Liver (tissue), 9 donors: Measurements from ENCODE around the gene ST7. TPM values are rescaled to one million over a fixed set of nuclear protein-coding genes. Genes with fewer than 3 reads are reported as not detected.

Experiments
- DNase-seq: peaks from one replicate; pipeline ENCODE4 v3.0.0-alpha.2; 2017; ENCODE audit warnings: low spot score
- H3K27ac ChIP-seq, 2 donors: one replicate each; pipeline ENCODE4 v1.7.0; 2013; ENCODE audit warnings: inconsistent platforms in 2 of 2, low read length in 2 of 2, control low read depth in 1 of 2, low read depth in 1 of 2, mild to moderate bottlenecking in 1 of 2
- H3K27me3 ChIP-seq, 4 donors: one replicate each; pipeline versions ENCODE4 v1.6.1 to v1.7.0; 2013; ENCODE audit warnings: low read length in 3 of 4, inconsistent platforms in 1 of 4, mild to moderate bottlenecking in 1 of 4, moderate library complexity in 1 of 4; ENCODE audit not compliant: control insufficient read depth in 4 of 4, insufficient read depth in 4 of 4
- H3K36me3 ChIP-seq, 4 donors: one replicate each; pipeline versions ENCODE4 v1.6.1 to v1.7.0; 2013; ENCODE audit warnings: low read length in 3 of 4, mild to moderate bottlenecking in 3 of 4, low read depth in 1 of 4, moderate library complexity in 1 of 4; ENCODE audit not compliant: control insufficient read depth in 4 of 4, insufficient read depth in 3 of 4
- H3K4me1 ChIP-seq, 4 donors: one replicate each; pipeline versions ENCODE4 v1.6.1 to v1.7.0; 2013; ENCODE audit warnings: low read length in 3 of 4, mild to moderate bottlenecking in 3 of 4, moderate library complexity in 1 of 4; ENCODE audit not compliant: control insufficient read depth in 4 of 4, insufficient read depth in 4 of 4
- H3K4me3 ChIP-seq, 3 donors: one replicate each; pipeline versions ENCODE4 v1.6.1 to v1.7.0; 2013; ENCODE audit warnings: low read length in 3 of 3, control low read depth in 1 of 3, low read depth in 1 of 3, mild to moderate bottlenecking in 1 of 3
- H3K9ac ChIP-seq, 2 donors: one replicate each; pipeline ENCODE4 v1.7.0; 2013; ENCODE audit warnings: low read length in 2 of 2, mild to moderate bottlenecking in 2 of 2, moderate library complexity in 2 of 2, control low read depth in 1 of 2, low read depth in 1 of 2
- H3K9me3 ChIP-seq, 4 donors: one replicate each; pipeline versions ENCODE4 v1.6.1 to v1.7.0; 2013; ENCODE audit warnings: low read length in 3 of 4; ENCODE audit not compliant: control insufficient read depth in 4 of 4
- CTCF ChIP-seq: fragments of 150-350 bp; IDR thresholded peaks from 2 replicates; pipeline ENCODE4 v1.5.1; 2017; ENCODE audit warnings: improper control_type of control experiment, low read depth, low read length; ENCODE audit not compliant: missing input control
- FOXA1 ChIP-seq: IDR thresholded peaks from 2 replicates; pipeline ENCODE4 v1.6.1; 2016; ENCODE audit warnings: antibody characterized with exemption
- FOXA2 ChIP-seq: IDR thresholded peaks from 2 replicates; pipeline ENCODE4 v1.6.1; 2016; ENCODE audit warnings: antibody characterized with exemption
- GABPA ChIP-seq, 2 donors: IDR thresholded peaks in 1 of 2; conservative IDR thresholded peaks in 1 of 2; 2 replicates each; pipeline ENCODE4 v1.6.1; 2016; ENCODE audit warnings: antibody characterized with exemption in 2 of 2, mild to moderate bottlenecking in 1 of 2, moderate library complexity in 1 of 2
- HNF4A ChIP-seq, 2 donors: conservative IDR thresholded peaks; 2 replicates each; pipeline ENCODE4 v1.6.1; 2016; ENCODE audit warnings: antibody characterized with exemption in 2 of 2, mild to moderate bottlenecking in 2 of 2
- HNF4G ChIP-seq: IDR thresholded peaks from 2 replicates; pipeline ENCODE4 v1.6.1; 2016; ENCODE audit warnings: antibody characterized with exemption
- JUND ChIP-seq, 2 donors: IDR thresholded peaks; 2 replicates each; pipeline ENCODE4 v1.6.1; 2016; ENCODE audit warnings: antibody characterized with exemption in 2 of 2
- MAX ChIP-seq: IDR thresholded peaks from 2 replicates; pipeline ENCODE4 v1.6.1; 2016; ENCODE audit warnings: antibody characterized with exemption
- NR2F2 ChIP-seq: IDR thresholded peaks from 2 replicates; pipeline ENCODE4 v1.6.1; 2016; ENCODE audit warnings: antibody characterized with exemption
- RAD21 ChIP-seq, 2 donors: IDR thresholded peaks; 2 replicates each; pipeline ENCODE4 v1.6.1; 2016; ENCODE audit warnings: antibody characterized with exemption in 2 of 2, mild to moderate bottlenecking in 2 of 2
- RXRA ChIP-seq, 2 donors: IDR thresholded peaks; 2 replicates each; pipeline ENCODE4 v1.6.1; 2017 to 2018; ENCODE audit warnings: antibody characterized with exemption in 2 of 2, mild to moderate bottlenecking in 1 of 2
- SP1 ChIP-seq: IDR thresholded peaks from 2 replicates; pipeline ENCODE4 v1.6.1; 2018; ENCODE audit warnings: antibody characterized with exemption, mild to moderate bottlenecking
- TAF1 ChIP-seq: conservative IDR thresholded peaks from 2 replicates; pipeline ENCODE4 v1.6.1; 2016; ENCODE audit warnings: antibody characterized with exemption, mild to moderate bottlenecking
- YY1 ChIP-seq: IDR thresholded peaks from 2 replicates; pipeline ENCODE4 v1.6.1; 2016; ENCODE audit warnings: antibody characterized with exemption, mild to moderate bottlenecking
- WGBS: extraction: QIAGEN DNeasy Blood & Tissue Kit; methylation state at CpG from one replicate; pipeline ENCODE4 v1.1.7; 2013; 5-methylcytosine and 5-hydroxymethylcytosine counted together
- polyA plus RNA-seq, 2 donors: library from polyadenylated mRNA; stranded (reverse) in 1 of 2; unstranded in 1 of 2; fragments of 200-250 nt in 1 of 2; fragments of >200 nt in 1 of 2; fragmentation: Nextera tagmentation in 1 of 2; extraction: Ambion mirVana in 1 of 2; gene quantifications; one replicate each; pipeline versions ENCODE4 v1.2.1 to v1.2.3, GENCODE V29; 2013 to 2015
- total RNA-seq, 2 donors: library from RNA; depleted of rRNA; stranded (reverse); fragments of >200 nt; gene quantifications; one replicate each; pipeline ENCODE4 v1.2.3, GENCODE V29; 2014
- TF ChIP-seq, protein P1 (sequence below): IDR thresholded peaks from 2 replicates; pipeline ENCODE4 v1.6.1; 2016; ENCODE audit warnings: antibody characterized with exemption
- TF ChIP-seq, protein P2 (sequence below): IDR thresholded peaks from 2 replicates; pipeline ENCODE4 v1.6.1; 2016; ENCODE audit warnings: antibody characterized with exemption
- TF ChIP-seq, protein P3 (sequence below): IDR thresholded peaks from 2 replicates; pipeline ENCODE4 v1.6.1; 2016; ENCODE audit warnings: antibody characterized with exemption, mild to moderate bottlenecking
- donor health status: healthy.
- donor health status: healthy.
- donor health status: healthy.
- donor health status: healthy.
- donor health status: healthy.

ST7 gene
- total and polyA plus RNA-seq, 4 donors, result 13.5 to 30.7 (median 22.6) TPM

- TF ChIP-seq CTCF, result no peak
- no peak for TF ChIP-seq HNF4A (conservative IDR thresholded peaks at IDR 0.05)
- TF ChIP-seq, protein P1, sequence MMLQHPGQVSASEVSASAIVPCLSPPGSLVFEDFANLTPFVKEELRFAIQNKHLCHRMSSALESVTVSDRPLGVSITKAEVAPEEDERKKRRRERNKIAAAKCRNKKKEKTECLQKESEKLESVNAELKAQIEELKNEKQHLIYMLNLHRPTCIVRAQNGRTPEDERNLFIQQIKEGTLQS, result no peak
- TF ChIP-seq JUND (IDR thresholded peaks at IDR 0.05), result no peak
- no peak for TF ChIP-seq RXRA (IDR thresholded peaks at IDR 0.05)
- TF ChIP-seq FOXA2, result no peak
- TF ChIP-seq FOXA1, result no peak
- TF ChIP-seq HNF4G, result no peak
- no peak for TF ChIP-seq GABPA (IDR thresholded peaks at IDR 0.05 in 1 of 2, conservative IDR thresholded peaks at IDR 0.05 in 1 of 2)
- TF ChIP-seq, protein P2, sequence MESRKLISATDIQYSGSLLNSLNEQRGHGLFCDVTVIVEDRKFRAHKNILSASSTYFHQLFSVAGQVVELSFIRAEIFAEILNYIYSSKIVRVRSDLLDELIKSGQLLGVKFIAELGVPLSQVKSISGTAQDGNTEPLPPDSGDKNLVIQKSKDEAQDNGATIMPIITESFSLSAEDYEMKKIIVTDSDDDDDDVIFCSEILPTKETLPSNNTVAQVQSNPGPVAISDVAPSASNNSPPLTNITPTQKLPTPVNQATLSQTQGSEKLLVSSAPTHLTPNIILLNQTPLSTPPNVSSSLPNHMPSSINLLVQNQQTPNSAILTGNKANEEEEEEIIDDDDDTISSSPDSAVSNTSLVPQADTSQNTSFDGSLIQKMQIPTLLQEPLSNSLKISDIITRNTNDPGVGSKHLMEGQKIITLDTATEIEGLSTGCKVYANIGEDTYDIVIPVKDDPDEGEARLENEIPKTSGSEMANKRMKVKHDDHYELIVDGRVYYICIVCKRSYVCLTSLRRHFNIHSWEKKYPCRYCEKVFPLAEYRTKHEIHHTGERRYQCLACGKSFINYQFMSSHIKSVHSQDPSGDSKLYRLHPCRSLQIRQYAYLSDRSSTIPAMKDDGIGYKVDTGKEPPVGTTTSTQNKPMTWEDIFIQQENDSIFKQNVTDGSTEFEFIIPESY, result no peak
- no peak for TF ChIP-seq TAF1
- TF ChIP-seq, protein P3, sequence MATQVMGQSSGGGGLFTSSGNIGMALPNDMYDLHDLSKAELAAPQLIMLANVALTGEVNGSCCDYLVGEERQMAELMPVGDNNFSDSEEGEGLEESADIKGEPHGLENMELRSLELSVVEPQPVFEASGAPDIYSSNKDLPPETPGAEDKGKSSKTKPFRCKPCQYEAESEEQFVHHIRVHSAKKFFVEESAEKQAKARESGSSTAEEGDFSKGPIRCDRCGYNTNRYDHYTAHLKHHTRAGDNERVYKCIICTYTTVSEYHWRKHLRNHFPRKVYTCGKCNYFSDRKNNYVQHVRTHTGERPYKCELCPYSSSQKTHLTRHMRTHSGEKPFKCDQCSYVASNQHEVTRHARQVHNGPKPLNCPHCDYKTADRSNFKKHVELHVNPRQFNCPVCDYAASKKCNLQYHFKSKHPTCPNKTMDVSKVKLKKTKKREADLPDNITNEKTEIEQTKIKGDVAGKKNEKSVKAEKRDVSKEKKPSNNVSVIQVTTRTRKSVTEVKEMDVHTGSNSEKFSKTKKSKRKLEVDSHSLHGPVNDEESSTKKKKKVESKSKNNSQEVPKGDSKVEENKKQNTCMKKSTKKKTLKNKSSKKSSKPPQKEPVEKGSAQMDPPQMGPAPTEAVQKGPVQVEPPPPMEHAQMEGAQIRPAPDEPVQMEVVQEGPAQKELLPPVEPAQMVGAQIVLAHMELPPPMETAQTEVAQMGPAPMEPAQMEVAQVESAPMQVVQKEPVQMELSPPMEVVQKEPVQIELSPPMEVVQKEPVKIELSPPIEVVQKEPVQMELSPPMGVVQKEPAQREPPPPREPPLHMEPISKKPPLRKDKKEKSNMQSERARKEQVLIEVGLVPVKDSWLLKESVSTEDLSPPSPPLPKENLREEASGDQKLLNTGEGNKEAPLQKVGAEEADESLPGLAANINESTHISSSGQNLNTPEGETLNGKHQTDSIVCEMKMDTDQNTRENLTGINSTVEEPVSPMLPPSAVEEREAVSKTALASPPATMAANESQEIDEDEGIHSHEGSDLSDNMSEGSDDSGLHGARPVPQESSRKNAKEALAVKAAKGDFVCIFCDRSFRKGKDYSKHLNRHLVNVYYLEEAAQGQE, result no peak
- no peak for TF ChIP-seq YY1
- WGBS, result 95% methylated on average over 7 of the region's 7 CpGs
- no peaks in the 10 kb centered on the region for H3K27me3 ChIP-seq
- no peak for DNase-seq
- no peaks in the 10 kb centered on the region for H3K36me3 ChIP-seq
- H3K9me3 ChIP-seq, result no peaks in the 10 kb centered on the region
- H3K4me1 ChIP-seq, result peaks cover 0 to 4% (median 1%) of the 10 kb centered on the region in 4 donors
- H3K27ac ChIP-seq, result no peak overlapping the region
- no peak overlapping the region for H3K9ac ChIP-seq
- H3K4me3 ChIP-seq, result no peak overlapping the region
These were observed 20.7 kb upstream of the ST7 start for GRCh38 chr7:116932566-116932965.

DNA sequence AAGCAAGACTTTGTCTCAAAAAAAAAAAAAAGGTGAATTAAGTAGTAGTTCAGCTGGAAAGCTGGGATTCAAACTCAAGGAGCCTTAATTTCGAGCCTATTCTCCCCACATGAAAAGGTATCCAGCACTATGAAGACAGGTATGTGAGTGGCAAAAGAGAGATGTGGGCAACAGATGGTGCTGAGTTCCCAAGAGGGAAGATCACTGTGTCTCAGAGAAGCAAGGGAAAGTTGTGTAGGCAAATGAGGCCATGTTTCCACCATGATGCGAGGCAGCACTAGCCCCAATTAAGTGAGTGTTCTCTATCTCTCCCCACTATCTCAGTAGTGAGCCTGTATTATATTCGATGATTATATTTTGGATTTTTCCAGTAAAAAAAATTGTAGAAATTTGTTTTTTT, 19.8 kb upstream of the ST7 start:
- Histone ChIP-seq H3K4me1 (peaks cover 0 to 4% (median 1%) of the 10 kb centered on the region in 4 donors), H3K9me3 (no peaks in the 10 kb centered on the region), H3K27me3 (no peaks in the 10 kb centered on the region), H3K36me3 (no peaks in the 10 kb centered on the region), H3K4me3 (no peak overlapping the region), H3K27ac (no peak overlapping the region), H3K9ac (no peak overlapping the region)
- WGBS, result 97% methylated on average over 3 of the region's 3 CpGs
- no peak for DNase-seq
- no peak for TF ChIP-seq MAX
- TF ChIP-seq SP1, result no peak
- no peak for TF ChIP-seq TAF1
- no peak for TF ChIP-seq RAD21 (IDR thresholded peaks at IDR 0.05)
- no peak for TF ChIP-seq YY1
- TF ChIP-seq HNF4A (conservative IDR thresholded peaks at IDR 0.05), result no peak
- no peak for TF ChIP-seq NR2F2
- TF ChIP-seq CTCF, result no peak
- no peak for TF ChIP-seq FOXA1
- TF ChIP-seq, protein P1, result no peak
- TF ChIP-seq, protein P2, result no peak
- TF ChIP-seq HNF4G, result no peak
- TF ChIP-seq RXRA (IDR thresholded peaks at IDR 0.05), result no peak
- no peak for TF ChIP-seq JUND (IDR thresholded peaks at IDR 0.05)
